ENCODE results near the gene PRUNE2.

Gene PRUNE2

GRCh38 chr9:76655971-76656370, 249.9 kb downstream of the PRUNE2 start:
- DNase-seq (ENCODE audit: low spot score) = no peak

DNA sequence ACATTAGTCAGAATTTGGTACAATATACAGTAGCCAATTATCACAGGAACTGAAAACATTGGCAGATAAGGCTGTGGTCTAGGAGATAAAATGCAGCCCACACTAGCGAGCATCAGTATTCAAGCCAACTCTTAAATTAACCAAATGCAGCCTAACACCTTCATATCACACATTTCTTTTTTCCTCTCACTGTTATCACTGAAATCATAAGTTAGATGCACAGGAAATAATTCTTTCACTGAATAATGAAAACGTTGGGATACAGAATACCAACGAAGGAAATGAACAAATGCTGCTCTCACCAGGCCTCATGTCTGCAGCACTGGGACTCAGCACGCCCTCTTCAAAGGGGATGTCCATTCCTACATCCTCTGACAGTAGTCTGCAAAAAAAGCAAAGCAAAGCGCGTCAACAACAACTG, 250.8 kb downstream of the PRUNE2 start:
- no peak for DNase-seq (ENCODE audit: low spot score)

DNA sequence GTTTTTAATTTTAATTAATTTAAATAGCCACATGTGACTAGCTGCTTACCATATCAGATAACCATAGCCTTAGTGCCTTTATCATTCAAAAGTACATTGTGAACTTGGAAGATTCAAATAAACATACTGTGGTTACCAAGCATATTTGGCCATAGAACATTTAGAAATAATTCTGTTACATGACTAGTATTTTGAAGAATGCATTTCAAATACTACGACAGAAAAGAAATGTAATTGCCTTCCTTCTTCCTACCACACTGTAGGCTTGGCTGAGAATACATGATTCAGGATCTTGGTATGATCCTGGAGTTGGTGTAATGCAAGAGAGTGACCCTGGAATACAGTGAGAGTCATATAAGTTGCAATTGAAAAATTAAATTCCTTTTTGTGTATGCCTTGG, 251.3 kb downstream of the PRUNE2 start:
- DNase-seq (ENCODE audit: low spot score) = no peak

DNA sequence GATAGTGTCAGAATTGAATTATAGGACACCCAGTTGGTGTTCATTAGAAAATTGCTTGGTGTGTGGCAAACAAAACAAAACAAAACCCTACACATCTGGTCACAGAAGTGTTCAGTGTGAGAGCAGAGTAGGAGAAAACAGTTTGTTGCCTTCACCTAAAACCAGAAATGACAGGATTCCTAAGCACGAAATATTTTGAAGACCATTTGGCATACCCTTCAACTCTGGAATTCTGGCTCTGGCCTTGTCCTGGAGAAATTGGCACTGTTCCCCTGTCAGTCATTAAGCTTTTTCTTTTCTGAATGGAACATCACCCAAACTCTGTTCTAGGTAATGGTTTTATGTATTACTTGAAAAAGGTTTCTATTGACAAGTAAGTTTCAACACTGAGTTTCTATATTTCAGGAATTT, 251.9 kb downstream of the PRUNE2 start:
- no peak for DNase-seq (ENCODE audit: low spot score)

DNA sequence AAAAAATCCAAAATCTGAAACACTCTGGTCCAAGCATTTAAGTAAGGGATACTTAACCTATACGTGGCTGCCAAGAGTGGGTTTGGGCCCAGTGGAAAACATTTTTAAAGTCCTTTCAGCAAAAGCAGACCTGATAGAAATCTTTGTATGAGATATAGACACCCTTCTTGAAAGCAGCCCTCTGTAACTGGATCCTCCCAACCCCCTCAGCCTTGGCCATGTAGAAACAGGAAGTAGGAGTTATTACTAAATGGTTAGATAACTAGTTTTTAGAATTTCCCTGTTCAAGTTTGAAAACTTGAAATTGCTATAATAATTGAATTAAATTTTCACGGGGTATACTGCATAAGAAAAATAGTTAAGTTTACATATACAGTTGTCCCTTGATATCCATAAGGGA, 253.0 kb downstream of the PRUNE2 start:
- DNase-seq (ENCODE audit: low spot score) = no peak

GRCh38 chr9:76651119-76651705, 254.7 kb downstream of the PRUNE2 start:
- no peak for DNase-seq (ENCODE audit: low spot score)

GRCh38 chr9:76650692-76651091, 255.2 kb downstream of the PRUNE2 start:
- DNase-seq (ENCODE audit: low spot score) = no peak

DNA sequence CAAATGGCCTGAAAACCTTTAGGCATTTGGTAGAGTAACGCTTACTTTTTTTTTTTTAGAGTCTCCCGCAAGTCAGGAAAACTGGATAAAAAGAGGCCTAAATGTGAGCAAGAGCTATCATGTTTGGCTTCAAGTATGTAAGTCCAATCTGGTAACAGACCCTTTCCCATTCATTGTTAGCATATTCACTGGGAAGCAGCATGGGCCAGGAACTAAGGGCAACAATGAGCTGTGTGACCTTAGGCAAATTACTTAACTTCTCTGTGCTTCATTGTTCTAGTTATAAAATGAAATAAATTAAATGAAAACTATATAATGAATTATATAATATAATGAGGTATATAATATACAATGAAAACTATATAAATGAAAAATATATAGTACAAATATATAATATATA, 256.0 kb downstream of the PRUNE2 start:
- no peak for DNase-seq (ENCODE audit: low spot score)

GRCh38 chr9:76646249-76646648, 259.7 kb downstream of the PRUNE2 start:
- DNase-seq (ENCODE audit: low spot score) = no peak

GRCh38 chr9:76644647-76645250, 261.2 kb downstream of the PRUNE2 start:
- DNase-seq (ENCODE audit: low spot score) = no peak

GRCh38 chr9:76644171-76644570, 261.7 kb downstream of the PRUNE2 start:
- no peak for DNase-seq (ENCODE audit: low spot score)

- DNase-seq (ENCODE audit: low spot score) = no peak
These were observed 262.4 kb downstream of the PRUNE2 start for GRCh38 chr9:76643399-76644117.

DNA sequence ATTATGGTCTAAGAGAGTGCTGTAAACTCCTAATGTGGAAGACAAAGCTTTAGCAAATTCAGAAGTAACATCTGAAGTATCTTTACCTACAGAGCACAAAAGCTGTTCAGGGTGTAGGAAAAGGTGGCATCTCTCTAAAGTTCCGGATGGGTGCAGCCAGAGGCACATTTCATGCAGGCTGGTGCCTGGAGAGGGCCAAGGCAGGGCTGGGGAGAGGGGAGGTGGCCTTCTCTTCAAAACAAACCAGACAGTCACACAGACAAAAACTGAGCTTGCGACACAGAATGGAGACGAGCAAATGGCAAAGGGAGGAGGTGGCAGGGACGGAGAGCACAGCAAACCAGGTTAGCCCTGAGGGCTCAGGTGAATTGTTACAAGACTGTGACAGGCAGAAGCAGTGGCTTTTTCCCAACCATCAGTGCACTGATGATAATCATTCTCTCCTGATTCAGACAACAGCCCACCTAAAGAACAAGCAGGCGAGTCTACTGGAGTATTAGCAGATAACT, 263.2 kb downstream of the PRUNE2 start:
- DNase-seq (ENCODE audit: low spot score) = no peak

DNA sequence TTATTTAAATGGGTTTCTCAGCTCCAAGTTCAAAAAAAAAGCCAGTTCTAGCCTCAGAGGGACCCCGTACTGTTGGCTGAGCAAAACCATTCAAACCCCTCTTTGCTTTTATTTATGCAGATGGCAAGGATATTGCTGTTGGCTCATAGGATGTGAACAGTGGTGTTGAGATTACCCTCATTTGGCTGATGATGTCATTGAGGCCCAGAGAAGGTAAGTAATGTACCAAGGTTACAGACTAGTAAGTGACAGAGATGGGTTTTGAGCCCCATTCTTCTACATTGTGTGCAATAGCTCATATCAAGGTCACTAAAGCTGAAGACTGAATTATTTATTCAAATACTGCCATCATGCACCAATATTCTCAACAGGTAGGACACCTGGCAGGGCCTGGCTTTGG, 263.8 kb downstream of the PRUNE2 start:
- DNase-seq (ENCODE audit: low spot score) = no peak

GRCh38 chr9:76638001-76638400, 267.9 kb downstream of the PRUNE2 start:
- no peak for DNase-seq (ENCODE audit: low spot score)

DNA sequence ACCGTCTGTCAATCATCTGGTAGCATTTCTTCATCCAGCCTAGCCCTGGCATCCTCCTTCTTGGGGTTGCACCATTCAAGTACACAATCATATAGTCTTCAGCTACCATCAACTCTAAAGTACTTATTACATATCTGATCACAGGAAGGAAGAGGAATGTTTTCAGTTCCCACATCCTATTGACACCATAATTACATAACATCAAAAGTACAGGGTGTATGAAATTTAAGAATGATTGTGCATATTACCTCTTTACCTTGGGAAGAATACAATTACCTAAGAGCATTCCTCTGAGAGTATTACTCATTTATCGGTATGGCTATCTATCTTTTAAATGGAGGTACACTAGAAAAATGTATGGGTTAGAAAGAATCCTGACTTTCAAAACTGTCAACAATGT, 268.5 kb downstream of the PRUNE2 start:
- no peak for DNase-seq (ENCODE audit: low spot score)

DNA sequence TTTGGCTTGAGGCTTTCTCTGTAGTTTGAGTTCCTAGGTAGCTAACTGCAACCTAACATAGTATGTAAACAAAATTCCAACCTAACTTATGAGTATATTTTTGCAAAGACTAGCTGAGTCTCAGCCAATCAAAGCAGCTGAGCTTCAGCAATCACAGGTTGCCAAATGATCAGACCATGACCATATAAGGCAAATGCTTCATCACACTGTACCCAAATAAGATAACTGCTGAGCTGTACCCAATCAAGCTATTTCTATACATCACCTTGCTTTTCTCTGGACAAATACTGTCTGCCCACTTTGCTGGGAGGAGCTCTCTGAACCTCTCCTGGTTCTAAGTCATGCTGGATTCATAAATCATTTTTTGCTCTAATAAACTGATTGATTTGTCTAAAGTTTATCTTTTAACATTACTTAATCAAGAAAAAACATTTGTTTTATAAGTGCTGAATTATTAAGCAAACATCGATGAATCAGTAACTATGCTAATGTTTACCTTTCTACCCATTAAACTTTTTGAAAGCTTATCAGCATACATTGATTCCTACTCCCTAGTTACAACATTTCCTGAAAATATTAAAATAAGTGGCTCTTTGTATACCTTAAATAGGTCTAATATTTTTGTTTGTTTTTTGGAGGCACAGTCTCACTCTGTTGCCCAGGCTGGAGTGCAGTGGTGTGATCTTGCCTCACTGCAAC, 271.4 kb downstream of the PRUNE2 start:
- DNase-seq (ENCODE audit: low spot score) = no peak

DNA sequence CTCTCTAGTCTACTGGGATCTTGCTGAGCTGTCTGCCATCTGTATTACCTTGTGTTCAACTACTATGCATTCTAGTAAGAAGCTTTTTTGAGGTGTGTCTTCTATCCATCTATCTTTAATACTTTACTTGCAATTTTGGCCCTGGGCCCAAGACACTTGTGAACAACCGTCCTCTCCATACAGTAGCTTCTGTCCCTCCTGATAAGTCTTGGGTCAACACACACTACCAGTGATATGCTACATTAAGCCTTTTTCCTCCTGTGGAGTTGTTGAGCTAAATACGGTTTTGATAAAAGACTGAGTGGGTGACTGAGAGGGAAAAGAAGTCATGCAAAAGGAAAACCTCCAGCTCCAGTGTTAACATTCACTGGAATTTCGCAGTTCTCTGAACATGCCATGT, 275.0 kb downstream of the PRUNE2 start:
- no peak for DNase-seq (ENCODE audit: low spot score)

GRCh38 chr9:76629205-76629990, 276.5 kb downstream of the PRUNE2 start:
- DNase-seq (ENCODE audit: low spot score) = no peak

DNA sequence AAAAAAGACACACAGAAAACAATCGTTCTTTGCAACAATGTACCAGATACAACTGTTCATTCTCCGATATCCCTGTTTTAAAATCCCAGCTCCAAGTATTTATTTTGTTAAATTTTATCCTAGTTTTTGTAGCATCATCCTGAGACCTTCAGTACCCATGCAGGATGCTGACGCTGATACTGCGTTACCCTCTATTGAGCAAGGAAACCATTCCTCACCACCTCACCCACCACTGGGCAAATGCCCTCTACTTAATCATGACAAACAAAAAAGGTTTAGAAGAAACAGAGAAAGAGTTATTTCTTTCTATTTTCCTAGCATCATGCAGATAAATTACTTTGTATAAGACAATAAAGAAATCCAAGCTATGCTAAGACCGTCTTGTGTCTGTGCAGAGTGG, 277.8 kb downstream of the PRUNE2 start:
- DNase-seq (ENCODE audit: low spot score) = no peak

DNA sequence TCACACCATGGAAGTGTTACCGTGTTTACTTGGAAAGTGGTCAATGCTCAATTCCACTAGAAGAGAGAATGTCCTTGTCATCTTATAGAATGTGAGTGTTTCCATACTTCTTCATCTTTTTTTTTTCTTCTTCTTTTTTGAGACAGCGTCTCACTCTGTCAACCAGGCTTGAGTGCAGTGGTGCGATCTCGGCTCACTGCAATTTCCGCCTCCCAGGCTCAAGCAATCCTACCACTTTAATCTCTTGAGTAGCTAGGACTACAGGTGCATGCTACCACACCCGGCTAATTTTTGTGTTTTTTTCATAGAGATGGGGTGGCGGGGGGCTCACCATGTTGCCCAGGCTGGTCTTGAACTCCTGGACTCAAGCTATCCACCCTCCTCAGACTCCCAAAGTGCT, 278.9 kb downstream of the PRUNE2 start:
- no peak for DNase-seq (ENCODE audit: low spot score)

- DNase-seq (ENCODE audit: low spot score) = no peak
These were observed 279.8 kb downstream of the PRUNE2 start for GRCh38 chr9:76626141-76626540.

Data from CD4-positive, alpha-beta T cell treated with Interleukin-6 at 100 ng/mL for 8 hours (primary cell).